OCI-LY7 (cell line): ENCODE data around the gene BTBD2. TPM values are rescaled to one million over a fixed set of nuclear protein-coding genes. Genes with fewer than 3 reads are reported as not detected.
"Not testable (repeated sequence)": the region's sequence is repeated elsewhere in the genome, so short reads cannot be mapped to it uniquely, and the experiment has no call there.

Source experiments
- BruUV-seq: library from RNA; stranded (reverse); fragments of 400-500 nt; replicated peaks from 2 replicates; lab custom pipeline; 2021; lab: Mats Ljungman, UMichigan
- CTCF ChIA-PET: fragments of 300-600 bp; sonication (Branson Sonifier 250); formaldehyde crosslinking; loops from one replicate; lab custom pipeline; 2022; ENCODE audit warnings: antibody characterized with exemption; ENCODE audit not compliant: unreplicated experiment; lab: Charles Lee
- POLR2A ChIA-PET: fragments of 300-600 bp; sonication (Branson Sonifier 250); formaldehyde crosslinking; loops from one replicate; lab custom pipeline; 2022; ENCODE audit warnings: antibody characterized with exemption; lab: Charles Lee
- DNase-seq: peaks from one replicate; pipeline ENCODE4 v3.0.0-alpha.2; 2015; ENCODE audit warnings: low spot score
- H2AFZ ChIP-seq: fragments of 200-600 bp; sonication (generic), shearing (Covaris generic); 2 replicates; pipeline ENCODE4 v1.6.1; 2014; ENCODE audit warnings: mild to moderate bottlenecking, antibody characterized with exemption, low read length, moderate library complexity
- H3K27ac ChIP-seq: fragments of 200-600 bp; sonication (generic); 2 replicates; pipeline ENCODE4 v1.5.1; 2014; ENCODE audit warnings: mixed run types, low read depth, mild to moderate bottlenecking, moderate library complexity, low read length, inconsistent platforms; ENCODE audit not compliant: poor library complexity, severe bottlenecking
- H3K36me3 ChIP-seq: fragments of 200-600 bp; sonication (generic); 2 replicates; pipeline ENCODE4 v1.6.1; 2014; ENCODE audit warnings: mild to moderate bottlenecking, antibody characterized with exemption, low read length, moderate library complexity, mixed read lengths; ENCODE audit not compliant: insufficient read depth
- H3K4me1 ChIP-seq: fragments of 200-600 bp; sonication (generic); 2 replicates; pipeline ENCODE4 v1.5.1; 2014; ENCODE audit warnings: mild to moderate bottlenecking, low read length; ENCODE audit not compliant: insufficient read depth, poor library complexity, severe bottlenecking
- H3K4me2 ChIP-seq: fragments of 200-600 bp; sonication (generic); 2 replicates; pipeline ENCODE4 v1.6.1; 2014; ENCODE audit warnings: mild to moderate bottlenecking, low read length
- H3K4me3 ChIP-seq: fragments of 200-600 bp; sonication (generic); 2 replicates; pipeline ENCODE4 v1.5.1; 2014; ENCODE audit warnings: mild to moderate bottlenecking, low read depth, low read length; ENCODE audit not compliant: poor library complexity, severe bottlenecking
- H3K79me2 ChIP-seq: fragments of 200-600 bp; sonication (generic); 2 replicates; pipeline ENCODE4 v1.6.1; 2016; ENCODE audit warnings: low read depth, mild to moderate bottlenecking, low read length, moderate library complexity, mixed read lengths; ENCODE audit not compliant: insufficient read depth
- H3K9me2 ChIP-seq: fragments of 200-600 bp; sonication (generic); 2 replicates; pipeline ENCODE4 v1.6.1; 2016; ENCODE audit warnings: mild to moderate bottlenecking, low read length, mixed read lengths; ENCODE audit not compliant: insufficient read depth
- H3K9me3 ChIP-seq: fragments of 200-600 bp; sonication (generic); 2 replicates; pipeline ENCODE4 v1.6.1; 2014; ENCODE audit warnings: mild to moderate bottlenecking, mixed run types, low read length, mixed read lengths
- H4K20me1 ChIP-seq: fragments of 200-600 bp; sonication (generic); 2 replicates; pipeline ENCODE4 v1.6.1; 2014; ENCODE audit warnings: mild to moderate bottlenecking, antibody characterized with exemption, low read length, moderate library complexity, mixed read lengths; ENCODE audit not compliant: insufficient read depth
- EZH2phosphoT487 ChIP-seq: fragments of 200-600 bp; sonication (generic); IDR thresholded peaks from 2 replicates; pipeline ENCODE4 v1.6.1; 2018; ENCODE audit warnings: low read depth, borderline replicate concordance, mild to moderate bottlenecking, mixed run types, antibody characterized with exemption, low read length, moderate library complexity, mixed read lengths
- intact Hi-C: fragments of 100-400 bp; cut with micrococcal nuclease; formaldehyde crosslinking; loops from one replicate; pipeline ENCODE4 v1.10.0; 2022; ENCODE audit not compliant: unreplicated experiment
- total RNA-seq, 2 experiments: library from RNA; depleted of rRNA in 1 of 2; stranded (reverse); fragments of >200 nt in 1 of 2; shearing (Covaris generic) in 1 of 2; gene quantifications; 2 replicates each; pipeline ENCODE4 v1.2.3, GENCODE V29; 2014 to 2022
- TF ChIP-seq, protein P1 (sequence below): fragments of 200-600 bp; sonication (generic); conservative IDR thresholded peaks from 2 replicates; pipeline ENCODE4 v1.5.1; 2014; ENCODE audit warnings: mild to moderate bottlenecking, antibody characterized with exemption, low read length, moderate library complexity, mixed read lengths

Gene BTBD2
- total RNA-seq, 2 experiments from 2014 or later = 53.9 to 91.6 TPM

DNA sequence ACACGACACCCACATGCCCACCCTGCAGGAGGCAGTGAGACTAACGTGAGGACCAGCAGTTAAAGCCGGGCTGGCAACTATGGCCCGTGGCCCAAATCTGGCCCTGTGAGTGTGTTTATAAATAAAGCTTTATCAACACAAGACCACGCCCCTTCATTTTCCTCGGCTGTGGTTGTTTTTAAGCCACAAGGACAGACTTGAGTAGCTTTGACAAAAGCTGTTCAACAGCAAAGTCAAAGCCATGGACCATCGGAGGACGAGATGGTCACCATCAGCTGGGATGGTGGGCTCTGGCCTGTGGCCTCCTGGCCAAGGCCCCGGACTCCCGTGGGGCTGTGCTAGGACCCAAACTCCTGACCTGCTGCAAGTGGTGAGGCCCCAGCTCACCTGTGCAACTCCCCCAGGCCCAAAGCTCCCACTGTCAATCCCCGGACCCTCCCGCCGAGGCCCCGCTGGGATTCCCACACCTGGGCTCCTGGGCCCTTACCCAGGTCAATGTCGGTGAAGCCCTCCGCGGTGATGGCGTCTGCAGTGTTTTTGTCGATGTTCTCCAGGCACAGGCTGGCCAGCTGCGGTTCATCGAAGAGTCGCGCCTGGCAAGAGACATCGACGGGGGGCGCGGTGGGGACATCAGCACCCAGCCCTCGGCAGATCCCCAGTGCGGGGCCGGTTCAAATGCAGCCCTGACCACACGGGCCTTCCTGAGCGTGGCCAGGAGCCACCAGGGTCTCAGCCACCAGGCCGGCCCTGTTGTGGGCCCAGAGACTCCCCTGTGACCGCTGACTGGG is 25.1 kb downstream of the BTBD2 start:
- TF ChIP-seq, protein P1, sequence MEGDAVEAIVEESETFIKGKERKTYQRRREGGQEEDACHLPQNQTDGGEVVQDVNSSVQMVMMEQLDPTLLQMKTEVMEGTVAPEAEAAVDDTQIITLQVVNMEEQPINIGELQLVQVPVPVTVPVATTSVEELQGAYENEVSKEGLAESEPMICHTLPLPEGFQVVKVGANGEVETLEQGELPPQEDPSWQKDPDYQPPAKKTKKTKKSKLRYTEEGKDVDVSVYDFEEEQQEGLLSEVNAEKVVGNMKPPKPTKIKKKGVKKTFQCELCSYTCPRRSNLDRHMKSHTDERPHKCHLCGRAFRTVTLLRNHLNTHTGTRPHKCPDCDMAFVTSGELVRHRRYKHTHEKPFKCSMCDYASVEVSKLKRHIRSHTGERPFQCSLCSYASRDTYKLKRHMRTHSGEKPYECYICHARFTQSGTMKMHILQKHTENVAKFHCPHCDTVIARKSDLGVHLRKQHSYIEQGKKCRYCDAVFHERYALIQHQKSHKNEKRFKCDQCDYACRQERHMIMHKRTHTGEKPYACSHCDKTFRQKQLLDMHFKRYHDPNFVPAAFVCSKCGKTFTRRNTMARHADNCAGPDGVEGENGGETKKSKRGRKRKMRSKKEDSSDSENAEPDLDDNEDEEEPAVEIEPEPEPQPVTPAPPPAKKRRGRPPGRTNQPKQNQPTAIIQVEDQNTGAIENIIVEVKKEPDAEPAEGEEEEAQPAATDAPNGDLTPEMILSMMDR = no peak
- no peak for TF ChIP-seq EZH2phosphoT487
- no peak overlapping the region for H3K4me3 ChIP-seq
- H3K27ac ChIP-seq = no peak overlapping the region
- H3K9me2 ChIP-seq = no peaks in the 10 kb centered on the region
- H3K4me1 ChIP-seq = no peaks in the 10 kb centered on the region
- ChIA-PET POLR2A (no interaction called here), CTCF (no interaction called here)
- H3K9me3 ChIP-seq = no peaks in the 10 kb centered on the region
- no peaks in the 10 kb centered on the region for H3K79me2 ChIP-seq
- intact Hi-C loops = no loop called here
- no peak overlapping the region for H3K4me2 ChIP-seq
- H3K36me3 ChIP-seq = peaks cover 79% of the 10 kb centered on the region
- no peak for DNase-seq
- no peak overlapping the region for H2AFZ ChIP-seq
- no peaks in the 10 kb centered on the region for H4K20me1 ChIP-seq
- no TSS peak for BruUV-seq

DNA sequence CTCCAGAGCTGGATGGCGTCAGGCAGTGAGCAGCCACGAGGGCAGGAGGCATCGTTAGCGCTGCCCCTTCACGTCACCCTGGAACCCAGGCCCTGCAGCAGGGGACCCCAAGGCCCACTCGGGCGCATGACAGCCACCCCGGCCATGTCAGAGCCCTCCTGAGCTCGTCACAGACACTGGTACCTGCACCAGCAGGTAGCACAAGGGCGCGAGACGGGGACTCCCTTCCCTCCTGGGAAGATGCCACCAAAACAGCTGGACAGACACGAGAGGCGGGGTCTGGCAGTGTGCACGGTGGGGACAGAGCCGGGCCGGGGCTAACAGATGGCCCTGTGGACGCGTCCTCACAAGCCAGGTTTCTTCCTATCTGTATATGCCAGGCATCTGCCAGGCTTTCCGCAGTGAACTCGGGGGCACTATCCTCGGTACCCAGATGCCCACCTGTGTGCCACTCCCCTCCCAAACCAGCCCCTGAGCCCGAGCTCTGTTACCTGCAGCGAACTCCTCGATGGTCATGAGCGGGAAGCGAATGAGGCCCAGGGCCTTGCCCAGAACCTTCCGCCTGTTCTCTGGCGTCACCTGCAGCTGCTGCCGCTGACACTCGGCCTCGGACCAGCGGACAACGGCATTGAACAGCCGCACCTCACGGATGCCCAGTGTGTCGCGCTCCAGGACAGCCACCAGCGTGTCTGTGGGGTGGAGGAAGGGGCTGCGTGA is 25.8 kb downstream of the BTBD2 start:
- H3K9me3 ChIP-seq = no peaks in the 10 kb centered on the region
- H3K79me2 ChIP-seq = no peaks in the 10 kb centered on the region
- H3K36me3 ChIP-seq = peaks cover 86% of the 10 kb centered on the region
- intact Hi-C loops = no loop called here
- H3K4me2 ChIP-seq = no peak overlapping the region
- H2AFZ ChIP-seq = no peak overlapping the region
- H3K9me2 ChIP-seq = no peaks in the 10 kb centered on the region
- DNase-seq = no peak
- no TSS peak for BruUV-seq
- no peak for TF ChIP-seq EZH2phosphoT487
- TF ChIP-seq, protein P1 = no peak
- CTCF ChIA-PET = no interaction called here
- H4K20me1 ChIP-seq = no peaks in the 10 kb centered on the region
- POLR2A ChIA-PET = no interaction called here
- no peak overlapping the region for H3K4me3 ChIP-seq
- no peak overlapping the region for H3K27ac ChIP-seq
- no peaks in the 10 kb centered on the region for H3K4me1 ChIP-seq

DNA sequence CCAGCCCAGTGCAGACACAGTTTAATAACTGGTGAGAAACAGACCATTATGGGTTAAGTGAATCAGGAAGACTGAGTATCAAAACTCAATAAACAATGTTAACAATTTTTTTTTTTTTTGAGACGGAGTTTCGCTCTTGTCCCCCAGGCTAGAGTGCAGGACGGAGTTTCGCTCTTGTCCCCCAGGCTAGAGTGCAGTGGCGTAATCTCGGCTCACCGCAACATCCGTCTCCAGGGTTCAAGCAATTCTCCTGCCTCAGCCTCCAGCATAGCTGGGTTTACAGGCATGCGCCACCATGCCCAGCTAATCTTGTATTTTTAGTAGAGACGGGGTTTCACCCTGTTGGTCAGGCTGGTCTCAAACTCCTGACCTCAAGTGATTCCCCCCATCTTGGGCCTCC is 27.1 kb downstream of the BTBD2 start:
- H3K4me3 ChIP-seq, H2AFZ ChIP-seq, H3K27ac ChIP-seq, POLR2A ChIA-PET, intact Hi-C loops, H3K4me2 ChIP-seq, H4K20me1 ChIP-seq, DNase-seq, H3K9me2 ChIP-seq, H3K9me3 ChIP-seq, BruUV-seq, H3K4me1 ChIP-seq, H3K79me2 ChIP-seq: not testable (repeated sequence)
- CTCF ChIA-PET = interaction anchor here (0.6 kb wide), 1 partner anchor 671 kb away, joined by 4 read pairs; no protein-coding TSS in a partner anchor
- peaks cover 82% of the 10 kb centered on the region for H3K36me3 ChIP-seq
